GM21515 (cell line): ENCODE measurements around the gene BARD1.
"Not testable (repeated sequence)": the region's sequence is repeated elsewhere in the genome, so short reads cannot be mapped to it uniquely, and the experiment has no call there.

Source experiments
- ATAC-seq: cut with Tn5 transposase; IDR thresholded peaks from one replicate; pipeline ENCODE4 v1.9.1; 2021; ENCODE audit not compliant: unreplicated experiment

The BARD1 gene

GRCh38 chr2:214772443-214773015 lies 37.0 kb downstream of the BARD1 start:
- no peak for ATAC-seq

DNA sequence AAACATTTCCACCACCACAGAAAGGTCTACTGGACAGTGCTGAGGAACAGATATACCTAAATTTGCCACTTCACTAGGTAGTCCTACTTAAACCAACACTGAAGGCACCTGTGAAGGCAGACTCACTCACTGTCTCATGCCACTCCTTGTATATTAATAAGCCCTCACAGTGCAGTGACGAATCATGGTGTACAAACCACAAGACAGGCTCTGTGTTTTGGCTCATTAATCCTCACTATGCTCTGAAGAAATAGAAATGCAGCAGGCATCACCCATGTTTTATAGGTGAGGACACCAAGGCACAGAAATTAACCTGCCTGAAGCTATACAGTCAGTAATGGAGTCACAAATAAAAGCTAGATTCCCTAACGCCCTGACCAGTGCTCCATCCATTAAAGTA lies 44.3 kb downstream of the BARD1 start:
- no peak for ATAC-seq

- ATAC-seq: no peak
Observed at GRCh38 chr2:214753455-214753854, 56.0 kb downstream of the BARD1 start.

DNA sequence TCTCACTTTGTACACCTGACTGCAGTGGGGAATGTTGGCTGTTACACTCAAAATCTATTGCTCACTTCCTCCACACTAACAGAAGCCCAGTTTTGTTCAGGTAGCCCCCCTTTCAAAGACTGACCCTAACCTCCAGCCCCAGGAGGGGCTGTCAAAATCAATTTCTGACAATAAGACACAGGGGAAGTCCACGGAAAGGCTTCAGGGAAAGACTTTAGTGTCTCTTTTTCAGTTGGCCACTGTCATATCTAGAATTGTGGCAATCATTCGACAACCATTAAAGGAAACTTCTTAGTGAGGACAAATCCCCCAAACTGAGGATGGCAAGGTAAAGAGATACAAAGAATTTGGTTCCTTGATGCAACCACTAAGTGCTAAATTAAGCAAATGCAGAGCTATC lies 59.0 kb downstream of the BARD1 start:
- ATAC-seq: no peak

DNA sequence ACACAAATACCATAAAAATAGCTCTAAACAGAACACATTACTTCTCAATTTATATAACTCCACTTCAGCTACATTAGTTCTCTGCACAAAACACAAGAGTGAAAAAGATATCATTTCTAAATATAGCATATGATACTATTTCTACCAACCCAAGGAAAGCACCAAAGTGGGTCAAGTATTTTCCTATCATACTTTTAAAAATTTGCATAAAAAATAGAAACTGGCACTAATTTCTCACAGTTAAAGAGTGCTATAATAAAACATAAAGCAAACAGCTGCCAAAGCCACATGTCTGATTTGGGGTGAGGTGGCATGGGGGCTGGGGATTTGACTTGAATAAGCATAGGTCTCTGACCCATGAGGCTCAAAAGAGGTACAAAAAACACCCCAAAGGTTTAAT lies 61.5 kb downstream of the BARD1 start:
- ATAC-seq: no peak

GRCh38 chr2:214742119-214742518 lies 67.4 kb downstream of the BARD1 start:
- ATAC-seq: no peak

DNA sequence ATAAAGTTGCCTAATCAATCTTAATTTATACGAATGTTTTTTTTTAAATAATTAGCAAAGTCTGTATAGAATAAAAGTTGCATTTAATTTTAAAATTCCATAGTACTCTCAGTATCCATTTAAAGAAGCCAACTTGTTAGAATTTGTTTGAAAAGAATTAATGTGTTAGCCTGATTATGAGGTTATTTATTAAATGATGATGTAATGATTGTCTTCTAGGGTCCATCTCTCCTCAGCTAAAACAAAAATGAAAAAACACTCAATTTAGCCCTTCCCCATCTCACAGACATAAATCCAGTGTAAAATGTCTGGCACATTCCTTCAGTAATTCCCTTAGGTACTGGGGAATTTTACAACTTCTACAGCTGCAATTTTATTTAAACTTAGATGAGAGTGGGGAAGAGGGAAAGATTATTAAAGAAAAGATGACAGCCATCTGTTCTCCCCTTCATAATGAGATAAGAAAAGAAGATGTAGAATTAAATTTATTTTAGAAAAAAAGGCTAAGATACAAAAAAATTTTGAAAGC lies 68.6 kb downstream of the BARD1 start:
- ATAC-seq: no peak

- ATAC-seq: peak; percentile 96
Observed at GRCh38 chr2:214737188-214737587, 72.3 kb downstream of the BARD1 start.

DNA sequence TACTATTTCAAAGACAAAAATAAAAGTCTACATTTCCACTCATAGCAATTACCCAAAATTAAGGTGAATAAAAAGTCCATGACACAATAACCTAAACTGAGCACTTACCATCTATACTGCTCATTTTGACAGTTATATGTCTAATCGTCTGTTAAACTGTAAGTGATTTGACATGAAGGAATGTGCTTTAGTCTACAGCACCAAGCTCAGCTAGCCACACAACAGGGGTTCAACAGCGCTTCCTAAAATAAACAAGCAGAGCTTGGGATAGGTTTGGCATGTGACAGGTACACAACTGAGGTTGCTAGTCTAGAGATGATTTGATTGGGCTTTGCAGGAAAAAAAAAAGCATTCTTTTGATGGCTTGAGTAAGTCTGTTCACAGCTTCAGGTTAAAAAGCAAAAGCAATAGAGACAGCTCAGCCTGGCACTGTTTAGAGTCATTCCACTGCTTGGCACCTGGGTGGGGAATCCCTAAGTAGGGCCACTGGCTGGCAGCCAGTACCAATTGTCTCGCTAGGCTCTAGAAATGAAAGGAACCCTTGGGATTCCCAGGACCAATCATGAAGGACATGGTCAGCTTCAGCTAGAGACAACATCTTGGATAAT lies 78.6 kb downstream of the BARD1 start:
- ATAC-seq: no peak

- ATAC-seq: no peak
Observed at GRCh38 chr2:214730248-214730647, 79.2 kb downstream of the BARD1 start.

DNA sequence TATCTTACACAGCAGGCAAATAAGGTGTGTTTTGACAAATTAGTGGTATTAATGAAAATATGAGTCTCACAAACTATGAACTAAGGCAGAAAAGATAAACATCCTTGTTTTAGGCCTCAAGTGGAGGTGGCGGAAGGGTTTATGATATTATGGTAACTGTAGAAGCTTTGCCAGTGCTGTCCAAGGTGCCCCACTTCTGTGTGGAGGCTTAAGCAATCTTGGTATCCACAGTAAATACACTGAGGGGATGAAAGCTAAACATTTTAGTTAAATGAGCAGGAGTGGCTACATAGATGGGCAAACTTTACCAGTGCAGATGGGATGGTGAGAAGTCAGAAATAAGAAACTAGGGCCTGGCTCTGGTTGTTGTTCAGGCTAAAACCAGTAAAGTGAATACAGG lies 84.7 kb downstream of the BARD1 start:
- ATAC-seq: no peak

DNA sequence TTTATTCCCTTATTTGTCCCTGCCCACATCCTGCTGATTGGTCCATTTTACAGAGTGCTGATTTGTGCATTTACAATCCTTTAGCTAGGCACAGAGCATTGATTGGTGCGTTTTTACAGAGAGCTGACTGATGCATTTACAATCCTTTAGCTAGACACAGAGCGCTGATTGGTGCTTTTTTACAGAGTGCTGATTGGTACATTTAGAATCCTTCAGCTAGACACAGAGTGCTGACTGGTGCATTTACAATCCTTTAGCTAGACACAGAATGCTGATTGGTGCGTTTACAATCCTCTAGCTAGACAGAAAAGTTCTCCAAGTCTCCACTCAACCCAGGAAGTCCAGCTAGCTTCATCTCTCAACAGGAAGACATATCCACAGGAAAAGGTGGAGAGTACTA lies 91.6 kb downstream of the BARD1 start:
- ATAC-seq: not testable (repeated sequence)

- ATAC-seq: no peak
Observed at GRCh38 chr2:214716811-214717560, 92.5 kb downstream of the BARD1 start.

DNA sequence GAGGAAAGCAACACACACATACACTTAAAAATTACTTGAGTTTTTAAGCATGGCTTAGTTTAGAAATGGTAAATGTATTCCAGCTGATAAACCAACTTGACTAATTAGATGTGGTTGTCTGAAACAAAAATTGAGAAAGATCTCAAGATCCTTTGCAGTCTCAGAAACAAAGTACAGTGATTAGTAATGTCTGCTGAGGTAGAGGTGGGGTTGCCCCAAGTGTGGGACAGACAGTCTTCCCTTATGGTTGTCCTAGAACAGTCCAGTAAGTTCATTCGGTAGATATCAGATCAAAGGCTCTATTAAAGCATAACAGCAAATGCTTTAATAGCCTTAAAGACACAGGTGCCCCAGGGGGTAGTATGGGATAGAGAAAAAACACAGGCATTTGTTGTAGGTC lies 94.5 kb downstream of the BARD1 start:
- ATAC-seq: no peak

DNA sequence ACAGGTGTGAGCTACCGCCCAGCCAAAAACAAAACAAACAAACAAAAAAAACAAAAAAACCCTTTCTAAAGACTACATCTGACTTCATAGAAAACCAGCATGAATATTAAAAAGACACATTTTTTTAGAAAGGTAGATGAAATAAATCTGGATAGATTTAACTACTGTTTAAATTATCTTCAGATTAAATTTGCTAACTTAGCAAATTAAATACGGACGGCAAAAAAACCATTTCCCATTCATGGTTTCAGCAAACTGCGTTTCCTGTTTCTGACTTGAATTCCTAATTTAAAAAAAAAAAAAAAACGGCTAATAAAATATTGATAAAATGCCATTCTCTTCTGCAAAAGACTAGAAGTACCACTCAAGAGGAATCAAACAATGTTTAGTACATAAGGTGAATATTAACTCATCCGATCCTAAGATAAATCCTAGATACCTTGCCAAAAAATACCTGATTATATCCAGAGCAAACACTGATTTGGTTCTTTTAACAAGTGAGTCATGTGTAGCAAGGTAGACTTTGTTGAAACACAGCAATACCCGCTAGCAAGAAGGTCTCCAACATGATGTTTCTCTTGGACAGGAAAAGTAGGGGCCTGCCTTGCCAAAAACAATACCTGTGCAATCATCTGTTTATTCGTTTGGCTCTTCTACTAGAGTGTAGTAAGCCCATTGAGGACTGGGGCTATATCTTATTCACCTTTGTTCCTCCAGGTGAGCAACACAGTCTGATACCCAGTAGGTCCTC lies 96.2 kb downstream of the BARD1 start:
- no peak for ATAC-seq

GRCh38 chr2:214710729-214711128 lies 98.8 kb downstream of the BARD1 start:
- ATAC-seq: no peak

DNA sequence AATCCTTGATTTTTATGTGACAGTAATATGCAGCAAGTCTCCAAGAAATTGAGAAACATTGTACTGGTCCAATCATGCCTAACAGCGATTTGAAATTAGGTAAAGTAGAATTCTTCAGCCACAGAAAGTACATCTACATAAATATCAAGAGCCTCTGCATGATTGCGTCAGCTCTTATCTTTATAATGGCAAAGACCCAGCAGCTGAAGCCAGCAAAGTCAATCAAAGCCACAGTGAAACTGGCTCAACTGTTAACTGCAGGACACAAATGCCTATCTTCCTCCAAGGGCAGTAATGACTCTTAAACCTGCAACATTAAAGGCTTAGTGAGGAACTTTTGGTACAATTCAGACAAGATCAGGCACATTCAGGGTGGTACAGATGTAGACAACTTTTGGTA lies 102.5 kb downstream of the BARD1 start:
- no peak for ATAC-seq

DNA sequence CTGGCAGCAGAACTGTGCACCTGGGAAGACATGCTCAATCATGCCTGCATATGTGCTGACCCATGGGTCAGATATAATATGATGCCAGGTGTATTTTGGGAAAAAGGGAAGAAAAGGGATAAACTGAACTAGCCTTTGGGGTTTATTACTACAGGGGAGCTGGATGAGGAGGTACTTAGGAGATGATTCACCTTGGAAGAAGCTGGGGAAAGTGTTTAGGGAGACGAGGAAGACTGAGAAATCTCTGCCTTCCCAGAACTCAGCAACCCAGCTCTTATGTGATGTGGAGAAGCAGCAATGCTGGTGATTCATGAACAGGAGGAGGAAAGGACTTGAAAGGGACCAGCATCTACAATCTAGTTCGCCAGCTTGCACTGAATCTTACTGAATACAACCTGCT lies 110.2 kb downstream of the BARD1 start:
- no peak for ATAC-seq

- ATAC-seq: no peak
Observed at GRCh38 chr2:214696681-214697080, 112.8 kb downstream of the BARD1 start.

DNA sequence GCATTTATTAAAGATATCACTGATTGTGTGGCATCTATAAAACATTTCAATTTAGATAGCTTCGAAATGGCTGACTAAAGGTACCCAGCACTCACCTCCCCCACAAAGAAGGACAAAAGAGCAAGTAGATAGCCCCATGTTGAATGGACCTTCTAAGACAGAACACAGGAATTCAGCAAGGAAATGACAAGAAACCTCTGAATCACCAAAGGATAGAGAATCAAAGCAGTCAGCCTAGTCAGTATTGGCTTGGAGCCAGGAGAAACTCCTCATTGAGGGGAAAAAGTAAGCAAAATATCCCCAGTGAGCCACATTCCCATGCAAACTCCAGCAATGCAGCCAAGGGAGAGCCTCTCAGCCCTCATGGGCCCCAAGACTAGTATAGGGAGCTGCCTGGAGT lies 113.7 kb downstream of the BARD1 start:
- ATAC-seq: no peak

DNA sequence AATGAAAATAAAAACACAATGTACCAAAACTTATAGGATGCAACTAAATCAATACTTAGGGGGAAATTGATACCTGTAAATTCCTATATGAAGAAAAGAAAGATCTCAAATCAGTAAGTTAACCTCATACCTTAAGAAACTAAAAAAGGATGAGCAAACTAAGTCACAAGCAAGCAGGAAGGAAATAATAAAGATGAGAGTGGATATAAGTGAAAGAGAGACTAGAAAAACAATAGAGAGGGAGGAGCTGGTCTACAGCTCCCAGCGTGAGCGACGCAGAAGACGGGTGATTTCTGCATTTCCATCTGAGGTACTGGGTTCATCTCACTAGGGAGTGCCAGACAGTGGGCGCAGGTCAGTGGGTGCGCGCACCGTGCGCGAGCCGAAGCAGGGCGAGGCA lies 125.9 kb downstream of the BARD1 start:
- peak; percentile 77 for ATAC-seq

DNA sequence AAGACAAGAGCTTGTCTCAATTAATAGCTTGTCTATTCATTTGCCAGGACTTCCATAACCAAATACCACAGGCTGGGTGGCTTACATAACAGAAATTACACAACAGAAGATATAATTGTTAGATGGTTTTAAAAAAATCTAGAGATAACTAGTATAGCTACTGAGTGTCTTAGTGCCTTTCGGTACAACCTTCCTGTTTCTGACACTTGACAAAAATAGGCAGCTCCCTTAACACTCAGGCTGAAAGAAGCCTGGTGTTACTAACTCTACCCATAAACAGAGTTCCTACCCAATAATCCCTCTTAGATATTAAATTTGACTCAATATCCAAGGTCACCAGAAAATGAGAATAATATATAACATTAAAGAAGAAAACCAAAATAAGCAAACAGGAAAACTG lies 129.7 kb downstream of the BARD1 start:
- ATAC-seq: peak; percentile 56
